GM12872 (cell line): ENCODE results near the gene ARID1B.

Source experiments
- CTCF ChIP-seq: IDR thresholded peaks from 3 replicates; pipeline ENCODE4 v1.5.1; 2011; ENCODE audit warnings: low read depth, mild to moderate bottlenecking, low read length, moderate library complexity; ENCODE audit not compliant: insufficient read depth

Gene ARID1B

GRCh38 chr6:157091243-157091642 is 314.1 kb downstream of the ARID1B start:
- TF ChIP-seq CTCF, result no peak

- no peak for TF ChIP-seq CTCF
Measured at GRCh38 chr6:157091856-157092460, 314.8 kb downstream of the ARID1B start.

- no peak for TF ChIP-seq CTCF
Measured at GRCh38 chr6:157092736-157093135, 315.6 kb downstream of the ARID1B start.

GRCh38 chr6:157093536-157093935 is 316.4 kb downstream of the ARID1B start:
- no peak for TF ChIP-seq CTCF

GRCh38 chr6:157094038-157094437 is 316.9 kb downstream of the ARID1B start:
- TF ChIP-seq CTCF, result no peak

GRCh38 chr6:157095084-157095483 is 317.9 kb downstream of the ARID1B start:
- no peak for TF ChIP-seq CTCF

GRCh38 chr6:157095569-157095968 is 318.4 kb downstream of the ARID1B start:
- no peak for TF ChIP-seq CTCF
